A549 treated with CpdA at 1 μM for 4 hours (cell line): ENCODE measurements around the gene P3H2. TPM values are rescaled to one million over a fixed set of nuclear protein-coding genes. Genes with fewer than 3 reads are reported as not detected.

Experiments used
- total RNA-seq: library from RNA; stranded (reverse); fragments of 200-300 nt; extraction: Qiagen RNA extraction; gene quantifications from 5 replicates; pipeline ENCODE4 v1.2.3, GENCODE V29; 2022; ENCODE audit warnings: low read depth

P3H2 gene
- total RNA-seq: 33.7 to 53.0 TPM (median 44.6 TPM) in 5 replicates

GRCh38 chr3:190120269-190121060 lies at the start of gene P3H2:
TSS of gene P3H2 (minus strand) at chr3:190120897. CDS start at chr3:190120731, 166 bp downstream.

Other genes with a start within 250 kb of the P3H2 start
- gene CLDN1, start 201.5 kb upstream of the P3H2 start, total RNA-seq: 26.4 to 33.5 TPM (median 29.0 TPM) in 5 replicates